HG03159 (cell line): ENCODE data around the gene WDR82.
A peak's percentile ranks its signal among the peaks of the same experiment; 100 is the strongest.

Source experiments
- ATAC-seq: cut with Tn5 transposase; IDR thresholded peaks from one replicate; pipeline ENCODE4 v1.9.1; 2021; ENCODE audit warnings: mild to moderate bottlenecking, moderate library complexity; ENCODE audit not compliant: unreplicated experiment

The WDR82 gene

DNA sequence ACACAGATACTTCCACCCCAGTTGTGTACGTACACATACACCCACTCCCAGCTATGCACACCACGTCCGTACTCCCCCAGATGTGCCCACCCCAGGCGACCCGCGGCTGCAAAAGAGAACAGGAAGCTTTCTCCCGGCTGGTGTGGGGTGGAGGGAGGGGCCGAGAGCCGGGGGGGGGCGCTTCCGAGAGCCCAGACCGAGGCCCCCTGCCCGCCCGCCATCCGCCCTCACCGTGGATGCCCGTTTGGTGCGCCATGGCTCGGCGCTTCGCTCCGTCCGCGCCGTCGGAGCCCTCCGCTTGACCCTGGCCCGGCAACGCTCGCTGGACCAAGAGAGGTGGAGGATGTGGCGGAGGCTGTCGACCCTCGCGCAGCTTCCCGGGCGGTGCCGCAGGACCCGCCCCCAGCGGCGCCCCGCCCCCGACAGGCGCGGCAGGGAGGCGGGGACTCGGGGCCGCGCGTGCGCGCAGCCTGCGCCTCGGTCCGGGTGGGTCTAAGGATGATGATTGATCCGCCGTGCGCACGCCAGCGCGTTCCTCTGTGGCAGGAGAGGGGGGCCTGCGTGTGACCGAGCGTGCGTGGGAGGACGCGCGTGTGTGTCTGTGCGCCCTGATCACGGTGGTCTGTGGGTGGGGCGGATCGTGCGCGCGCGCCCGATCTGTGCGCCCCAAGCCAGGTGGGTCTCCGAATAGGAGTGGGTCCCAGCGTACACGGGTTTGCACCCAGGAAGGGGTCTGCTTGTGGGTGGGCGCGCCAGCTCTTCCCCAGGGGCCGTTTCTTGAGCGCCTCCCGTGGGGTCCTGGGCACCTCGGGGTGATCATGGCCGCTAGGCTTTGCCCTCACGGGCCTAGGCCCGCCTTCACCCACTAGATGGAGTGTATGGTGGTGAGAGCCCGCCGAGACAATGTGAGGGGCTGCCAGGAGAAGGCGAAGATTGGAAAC is 39.4 kb downstream of the WDR82 start, which contains the start of gene TWF2:
Gene TWF2 (minus strand): TSS at position 398 of the 941 bp plus-strand sequence. CDS start 142 bp downstream, at position 256.
- peak; percentile 79 for ATAC-seq

DNA sequence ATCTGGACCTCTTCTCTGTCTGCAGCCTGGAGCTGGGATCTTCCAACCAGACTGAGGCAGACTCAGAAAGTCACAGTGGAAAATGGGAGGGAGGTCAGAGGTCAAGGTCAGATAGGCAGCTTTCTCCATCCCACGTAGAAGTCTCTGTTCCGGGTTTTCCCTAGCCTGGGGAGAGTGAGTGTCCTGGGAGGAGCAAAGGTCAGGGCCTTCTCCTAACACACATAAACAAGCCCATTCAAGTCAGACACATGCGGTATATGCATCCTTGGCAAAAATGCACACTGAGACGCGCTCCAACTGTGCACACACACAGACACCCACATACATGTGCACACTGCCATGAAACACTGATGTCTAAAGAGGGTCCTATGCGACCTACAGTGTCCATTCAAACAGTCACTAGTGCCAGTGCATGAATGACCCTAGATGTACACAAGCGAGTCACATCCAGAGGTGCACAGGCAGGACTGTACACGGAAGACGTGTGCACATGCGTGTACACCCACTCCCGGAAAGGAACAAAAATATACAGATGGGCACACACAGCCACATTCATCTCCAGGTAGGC is 40.2 kb downstream of the WDR82 start:
- no peak for ATAC-seq

DNA sequence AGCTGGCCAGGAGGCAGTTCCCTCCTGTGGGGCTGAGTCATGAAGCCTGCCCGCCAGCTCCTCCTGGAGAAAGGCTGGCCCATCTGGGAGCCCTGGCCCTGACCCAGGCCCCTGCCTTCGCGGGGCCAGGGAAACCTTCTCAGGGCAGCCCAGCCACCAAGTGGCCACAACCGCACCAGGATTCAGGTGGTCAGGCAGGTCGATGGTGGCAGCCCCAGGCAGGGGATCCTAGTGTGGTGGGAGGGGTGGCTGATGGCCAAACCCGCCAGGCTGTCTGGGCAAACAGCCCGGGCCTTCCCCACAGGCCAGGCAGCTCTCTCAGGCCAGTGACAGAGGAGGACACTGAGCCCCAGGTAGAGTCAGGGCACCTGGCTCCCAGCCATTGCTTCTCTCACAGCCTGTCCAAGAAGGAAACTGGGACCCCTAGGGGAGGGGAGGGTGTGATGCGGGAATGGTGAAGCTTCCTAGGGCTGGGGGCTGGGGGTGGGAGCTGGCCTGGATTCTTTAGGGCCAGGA is 40.7 kb downstream of the WDR82 start:
- ATAC-seq: no peak

DNA sequence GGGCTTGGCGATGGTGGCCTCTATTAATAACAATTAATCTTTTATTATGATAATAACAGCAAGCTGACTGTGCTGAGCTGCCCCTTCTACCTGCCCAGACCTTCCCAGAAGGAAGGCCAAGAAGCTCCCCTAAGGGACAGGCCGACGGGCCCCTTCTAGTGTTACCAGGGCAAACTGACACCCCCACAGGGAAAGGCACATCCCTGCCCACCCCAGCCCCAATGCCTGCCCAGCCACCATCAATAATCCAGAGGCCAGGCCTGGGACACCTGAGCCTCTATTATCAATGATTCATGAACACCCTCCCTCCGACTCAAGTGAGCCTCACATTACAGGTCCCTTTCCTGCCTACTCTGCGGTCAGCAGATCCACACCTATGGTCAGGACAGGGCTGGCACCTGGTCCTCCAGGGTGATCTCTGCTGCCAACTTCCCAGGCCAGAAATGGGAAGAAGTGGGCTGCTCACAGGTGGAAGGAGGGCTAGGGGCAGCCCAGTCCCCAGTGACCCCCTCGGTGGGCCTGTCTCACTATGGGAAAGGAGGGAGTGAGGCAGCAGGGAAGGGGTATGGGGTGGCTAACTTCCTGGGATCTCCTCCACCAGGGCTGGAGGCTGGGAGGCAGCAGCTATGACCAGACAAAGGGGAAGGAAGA is 41.3 kb downstream of the WDR82 start:
- no peak for ATAC-seq

DNA sequence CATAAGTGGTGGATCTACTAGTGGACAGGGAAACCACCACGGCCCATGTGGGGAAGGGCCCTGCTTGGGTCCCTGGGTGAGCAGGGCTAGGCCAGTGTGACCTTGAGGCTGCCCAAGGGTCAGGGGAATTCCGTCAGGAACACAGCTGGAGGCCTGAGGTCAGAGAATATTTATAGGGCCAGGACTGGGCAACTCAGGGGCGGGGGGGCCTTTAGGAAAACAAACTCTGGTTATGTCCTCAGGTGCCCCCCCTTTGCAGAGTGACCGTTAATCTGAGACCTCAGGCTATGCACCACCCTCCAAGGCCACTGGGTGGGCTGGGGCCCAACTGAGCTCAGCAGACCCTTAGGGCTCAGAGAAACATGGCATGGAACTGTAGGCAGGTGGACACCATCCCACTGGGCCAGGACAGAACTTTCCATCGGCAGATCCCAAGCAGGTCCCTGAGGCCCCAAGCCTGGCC is 42.0 kb downstream of the WDR82 start:
- no peak for ATAC-seq

DNA sequence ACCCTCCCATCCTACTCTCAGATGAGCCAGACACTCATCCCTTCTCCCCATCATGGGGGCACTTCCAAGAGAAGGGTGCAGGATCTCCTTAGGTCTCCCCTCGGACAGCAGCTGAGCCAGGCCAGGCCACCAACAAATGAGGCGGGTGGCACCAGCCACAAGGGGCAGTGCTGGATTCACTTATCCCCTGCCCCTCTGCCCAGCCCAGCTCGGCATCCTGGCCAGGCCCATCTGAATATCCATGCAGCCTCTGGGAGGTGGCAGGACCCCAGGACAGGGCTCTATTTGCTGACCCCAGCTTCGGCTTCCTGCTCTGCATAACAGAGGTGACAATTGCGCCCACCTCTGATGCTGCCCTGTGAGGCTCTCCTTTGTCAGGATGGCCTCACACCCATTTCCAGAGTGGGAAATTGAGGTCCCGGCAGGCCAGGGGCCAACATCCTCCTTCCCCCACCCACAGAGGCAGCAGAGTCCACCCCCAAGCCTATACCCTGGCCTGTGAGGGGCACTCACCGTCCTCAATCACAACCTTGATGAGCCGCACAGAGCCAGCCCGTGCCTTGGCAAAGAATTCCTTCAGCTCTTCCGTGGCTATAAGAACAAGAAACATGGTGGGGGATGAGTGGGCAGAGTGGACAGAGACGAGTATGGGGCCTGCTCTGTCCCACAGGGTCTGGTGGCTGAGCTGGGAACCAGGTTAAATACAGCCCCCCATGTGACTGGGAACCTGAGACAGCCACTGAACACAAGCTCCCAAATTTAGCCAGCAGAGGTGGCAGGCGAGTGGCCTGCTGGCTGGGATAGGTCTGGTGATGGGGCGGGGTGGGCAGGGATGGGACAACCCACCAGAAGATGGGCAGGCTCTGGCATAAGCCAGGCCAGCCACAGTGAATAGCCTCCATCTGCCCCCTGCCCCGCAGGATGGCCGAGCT is 43.7 kb downstream of the WDR82 start:
- no peak for ATAC-seq

DNA sequence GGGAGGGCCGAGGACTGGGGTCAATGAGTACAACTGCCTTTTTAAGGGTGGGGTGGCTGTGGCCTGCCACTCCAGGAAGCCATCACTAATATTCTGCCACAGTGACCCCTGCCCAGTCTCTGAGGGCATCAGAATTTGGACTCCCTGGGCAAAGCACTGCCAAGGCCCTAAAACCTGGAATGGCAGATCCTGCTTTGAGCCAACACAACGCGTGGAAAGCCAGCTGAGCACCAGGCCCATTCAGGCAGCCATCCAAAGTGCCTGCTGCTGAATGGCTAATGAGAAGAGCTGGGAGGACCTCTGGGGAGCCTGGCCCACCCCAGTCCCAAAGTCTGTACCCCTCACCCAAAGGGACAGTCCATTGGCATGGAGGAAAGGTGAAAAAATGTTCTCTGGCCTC is 44.5 kb downstream of the WDR82 start:
- no peak for ATAC-seq

DNA sequence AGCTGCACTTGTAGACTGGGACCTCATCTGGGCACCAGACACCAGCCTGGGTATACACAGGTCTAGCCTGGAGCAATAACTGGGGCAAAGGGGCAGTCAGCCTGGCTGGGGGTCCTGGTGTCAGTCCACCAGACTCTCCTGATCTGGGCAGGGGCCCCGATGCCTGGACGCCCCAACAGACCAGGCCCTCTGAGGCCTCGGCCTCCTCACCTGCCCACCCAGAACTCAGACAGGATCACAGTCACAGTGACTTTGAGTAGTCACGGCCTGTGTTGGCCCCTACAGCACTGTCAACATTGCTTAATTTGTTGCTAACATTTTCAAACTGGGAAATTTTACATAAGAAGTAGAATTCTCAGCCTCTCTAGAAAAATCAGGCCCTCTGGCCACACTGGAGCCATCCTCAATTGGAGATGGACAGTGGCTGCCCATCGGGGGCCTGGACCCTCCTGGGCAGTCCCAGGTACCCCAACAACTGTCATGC is 45.3 kb downstream of the WDR82 start:
- ATAC-seq: no peak

DNA sequence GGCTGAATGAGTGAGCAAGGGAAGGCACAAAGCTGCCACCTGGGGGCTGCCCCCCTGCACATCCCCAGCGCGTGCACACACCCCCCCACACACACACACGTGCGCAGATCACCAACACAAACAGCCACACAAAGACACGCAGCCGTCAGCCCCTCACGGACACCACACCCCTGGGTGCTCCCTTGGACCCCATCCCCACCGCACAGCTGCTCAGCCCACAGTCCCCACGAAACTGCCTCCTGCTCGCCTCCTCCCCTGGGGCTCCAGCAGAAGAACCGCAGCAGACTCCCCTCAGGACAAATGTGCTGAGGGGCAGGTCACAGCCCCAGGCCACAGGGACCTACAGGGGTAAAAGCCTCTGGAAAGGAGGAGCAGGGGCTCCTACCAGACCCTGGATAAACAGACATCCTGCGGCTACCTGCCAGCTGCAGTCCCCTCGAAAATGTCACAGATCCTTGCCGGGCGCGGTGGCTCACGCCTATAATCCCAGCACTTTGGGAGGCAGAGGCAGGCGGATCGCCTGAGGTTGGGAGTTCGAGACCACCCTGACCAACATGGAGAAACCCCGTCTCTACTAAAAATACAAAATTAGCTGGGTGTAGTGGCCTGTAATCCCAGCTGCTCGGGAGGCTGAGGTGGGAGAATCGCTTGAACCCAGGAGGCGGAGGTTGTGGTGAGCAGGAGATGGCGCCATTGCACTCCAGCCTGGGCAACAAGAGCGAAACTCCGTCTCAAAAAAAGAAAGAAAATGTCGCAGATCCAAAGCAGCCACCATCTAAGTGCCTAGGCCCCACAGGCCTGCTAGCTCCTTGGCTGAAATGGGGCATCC is 46.0 kb downstream of the WDR82 start:
- ATAC-seq: no peak

DNA sequence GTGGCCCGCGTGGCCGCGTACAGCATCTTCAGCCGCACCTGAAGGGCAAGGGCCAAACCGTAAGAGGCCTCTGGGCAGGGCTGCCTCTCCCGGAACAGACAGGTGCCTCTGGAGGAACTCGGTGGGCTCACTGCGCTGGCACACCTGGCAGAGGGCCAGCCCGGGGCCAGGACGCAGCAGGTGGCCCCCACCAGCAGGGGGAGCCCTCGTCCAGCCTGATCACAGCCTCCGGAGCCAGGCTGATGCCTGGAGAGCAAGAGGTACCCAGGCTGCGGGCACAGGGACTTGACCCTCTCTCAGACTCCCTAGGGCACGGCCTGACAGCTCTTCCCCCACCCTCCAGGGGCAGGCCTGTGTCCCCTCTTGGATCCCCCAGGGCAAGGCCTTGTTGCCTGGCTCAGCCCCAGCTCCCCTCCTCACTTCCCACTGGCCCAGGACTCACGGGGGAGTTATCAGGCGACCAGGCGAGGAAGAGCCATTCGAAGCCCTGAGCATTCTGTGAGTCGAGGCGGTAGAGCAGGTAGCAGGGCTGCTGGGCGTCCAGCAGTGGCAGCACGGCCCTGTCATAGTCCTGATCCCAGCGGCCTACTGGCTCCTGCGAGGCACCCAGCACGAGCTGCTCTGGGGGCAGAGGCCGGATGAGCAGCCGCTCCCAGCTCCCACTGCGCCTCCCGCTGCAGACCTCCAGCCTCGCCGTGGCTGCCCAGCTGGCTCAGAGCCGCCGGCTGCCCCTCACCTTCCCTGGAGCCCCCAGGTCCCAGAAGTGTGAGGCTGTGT is 46.8 kb downstream of the WDR82 start:
- no peak for ATAC-seq

DNA sequence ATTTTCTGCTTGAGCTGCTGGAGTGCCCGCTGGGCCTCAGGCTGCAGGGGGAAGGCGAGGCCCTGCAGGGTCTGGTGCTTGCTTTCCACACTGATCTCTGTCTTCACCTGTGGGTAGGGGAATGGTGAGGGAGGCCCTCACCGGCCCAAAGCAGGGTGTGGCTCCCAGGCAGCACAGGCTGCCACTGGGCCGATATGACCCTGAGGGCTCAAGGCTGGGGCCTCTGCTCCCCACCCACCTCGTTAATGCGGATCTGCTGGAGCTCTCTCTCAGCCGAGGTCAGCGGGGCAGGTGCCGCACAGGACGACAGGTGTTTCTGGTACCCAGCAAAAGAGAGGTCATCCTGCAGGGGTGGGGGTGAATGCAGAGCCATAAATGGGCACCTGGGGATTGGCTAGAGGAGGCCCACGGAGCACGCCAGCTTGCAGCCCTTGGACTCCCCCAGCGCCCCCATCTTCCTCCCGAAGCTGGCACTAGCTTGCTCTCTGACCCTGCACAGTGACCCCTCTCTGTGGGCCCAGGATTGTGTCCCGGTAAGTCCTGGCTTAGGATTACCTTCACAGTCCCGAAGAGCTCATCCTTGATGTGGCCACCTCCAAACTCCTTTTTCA is 47.5 kb downstream of the WDR82 start:
- no peak for ATAC-seq

DNA sequence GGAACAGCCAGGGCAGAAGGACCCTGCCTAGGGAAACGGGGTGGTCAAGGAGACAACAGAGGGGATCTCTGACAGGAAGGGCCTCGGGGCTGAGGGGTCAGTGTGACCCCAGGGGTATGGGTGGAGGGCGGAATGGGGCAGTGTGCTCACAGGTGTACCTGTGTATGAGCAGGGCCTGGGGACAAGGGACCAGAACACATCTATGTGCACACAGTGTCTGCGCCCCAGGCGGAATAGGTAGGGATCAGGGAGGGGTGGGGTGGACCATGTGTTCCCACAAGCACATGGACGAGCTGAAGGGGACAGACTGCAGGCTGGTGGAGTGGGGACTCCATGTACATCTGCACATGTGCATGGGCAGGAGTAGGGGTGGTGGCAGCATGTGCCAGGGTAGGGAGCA is 48.0 kb downstream of the WDR82 start:
- no peak for ATAC-seq

DNA sequence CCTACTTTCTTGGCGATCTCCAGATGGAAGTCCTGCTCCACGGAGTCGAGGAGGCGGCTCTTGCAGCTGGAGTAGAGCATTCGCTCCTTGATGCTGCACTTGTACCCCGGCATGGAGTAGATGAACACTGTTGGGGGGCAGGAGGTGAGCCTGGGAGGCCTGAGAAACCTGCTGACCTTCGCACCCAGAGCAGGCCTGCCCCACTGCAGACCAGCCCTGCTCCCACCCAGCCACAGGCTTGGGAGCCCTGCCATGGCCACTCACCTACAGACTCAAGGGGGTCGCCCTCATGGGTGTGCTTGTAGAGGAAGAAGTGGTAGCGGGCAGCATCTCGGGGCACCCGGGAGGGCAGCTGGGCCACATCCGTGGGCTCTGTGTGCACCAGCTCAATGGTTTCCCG is 48.8 kb downstream of the WDR82 start:
- ATAC-seq: no peak

DNA sequence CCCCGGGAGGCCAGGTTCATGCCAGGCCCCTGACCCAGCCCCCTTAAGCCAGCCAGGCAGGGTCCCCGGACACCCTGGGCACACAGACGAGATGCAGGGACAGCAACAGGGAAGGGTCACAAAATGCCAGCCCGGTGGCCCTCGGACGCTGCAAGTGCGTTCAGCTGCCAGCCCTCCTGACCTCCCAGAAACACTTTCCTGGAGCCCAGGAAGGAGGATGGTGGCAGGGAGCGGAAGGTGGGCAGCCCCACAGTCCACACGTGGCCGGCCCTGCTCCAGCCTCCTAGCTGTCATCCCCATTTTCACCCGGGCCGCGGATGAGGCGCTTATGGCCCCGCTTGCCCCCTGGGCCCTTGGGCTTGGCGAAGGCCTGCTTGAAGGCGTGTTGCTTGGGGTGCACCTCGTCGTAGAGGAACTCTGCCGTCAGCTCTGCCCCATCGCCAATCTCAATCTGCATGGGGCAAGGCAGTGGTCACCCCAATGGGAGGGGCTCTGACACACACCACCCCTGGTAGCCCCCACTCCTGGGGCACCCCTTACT is 49.6 kb downstream of the WDR82 start:
- ATAC-seq: no peak

DNA sequence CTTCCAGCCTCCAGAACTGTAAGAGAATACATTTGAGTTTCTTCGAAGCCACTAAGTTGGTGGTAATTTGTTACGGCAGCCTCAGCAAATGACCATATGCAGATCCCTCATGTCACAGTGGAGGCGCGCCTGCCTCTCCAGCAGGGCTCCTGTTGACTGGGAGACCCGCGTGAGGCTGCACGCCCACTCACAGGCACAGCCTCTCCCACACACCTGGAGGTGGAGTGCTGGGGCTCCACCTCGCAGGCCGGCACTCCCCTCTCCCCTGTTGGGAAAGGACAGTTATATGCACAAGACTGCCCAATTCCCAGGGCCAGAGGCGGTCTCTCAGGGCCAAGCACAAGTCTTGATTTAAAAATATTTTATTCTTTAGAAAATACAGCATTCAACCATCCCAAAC is 50.2 kb downstream of the WDR82 start:
- ATAC-seq: no peak

DNA sequence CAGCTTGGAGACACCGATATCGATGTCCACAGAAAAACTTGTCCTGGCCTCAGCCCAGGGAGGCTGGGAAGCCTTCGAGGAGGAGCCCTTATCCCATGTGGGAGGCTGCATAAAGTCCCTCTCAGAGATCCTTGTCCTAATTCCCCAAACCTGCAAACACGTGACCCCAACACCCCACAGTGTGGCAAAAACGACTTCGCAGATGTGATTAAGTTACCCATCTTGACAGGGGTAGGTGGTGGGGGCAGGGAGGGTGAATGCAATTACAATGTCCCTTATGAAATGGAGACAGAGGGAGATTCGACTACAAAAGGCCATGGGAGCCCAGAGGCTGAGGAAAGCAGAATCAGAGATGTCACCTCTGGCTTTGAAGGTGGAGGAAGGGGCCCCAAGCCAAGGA is 50.7 kb downstream of the WDR82 start:
- no peak for ATAC-seq

DNA sequence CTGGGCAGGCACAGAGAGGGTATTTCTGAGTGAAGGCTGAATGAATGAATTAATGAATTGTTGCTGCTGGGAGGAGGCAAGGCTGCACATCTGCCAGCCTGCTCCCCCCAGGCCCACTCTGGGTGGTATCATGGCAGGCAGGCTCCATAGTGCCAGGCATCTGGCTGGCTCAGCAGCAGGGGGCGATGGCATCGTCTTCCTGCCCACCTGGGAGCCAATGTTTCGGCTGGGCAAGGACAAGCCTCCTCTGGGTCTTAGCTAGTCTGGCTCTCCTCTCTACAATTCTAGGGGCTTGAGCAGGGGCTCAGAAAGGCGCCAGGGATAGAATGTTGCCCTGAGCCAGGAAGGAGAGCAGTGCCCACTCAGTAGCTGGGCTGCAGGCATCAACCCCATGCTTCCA is 51.3 kb downstream of the WDR82 start:
- ATAC-seq: no peak

DNA sequence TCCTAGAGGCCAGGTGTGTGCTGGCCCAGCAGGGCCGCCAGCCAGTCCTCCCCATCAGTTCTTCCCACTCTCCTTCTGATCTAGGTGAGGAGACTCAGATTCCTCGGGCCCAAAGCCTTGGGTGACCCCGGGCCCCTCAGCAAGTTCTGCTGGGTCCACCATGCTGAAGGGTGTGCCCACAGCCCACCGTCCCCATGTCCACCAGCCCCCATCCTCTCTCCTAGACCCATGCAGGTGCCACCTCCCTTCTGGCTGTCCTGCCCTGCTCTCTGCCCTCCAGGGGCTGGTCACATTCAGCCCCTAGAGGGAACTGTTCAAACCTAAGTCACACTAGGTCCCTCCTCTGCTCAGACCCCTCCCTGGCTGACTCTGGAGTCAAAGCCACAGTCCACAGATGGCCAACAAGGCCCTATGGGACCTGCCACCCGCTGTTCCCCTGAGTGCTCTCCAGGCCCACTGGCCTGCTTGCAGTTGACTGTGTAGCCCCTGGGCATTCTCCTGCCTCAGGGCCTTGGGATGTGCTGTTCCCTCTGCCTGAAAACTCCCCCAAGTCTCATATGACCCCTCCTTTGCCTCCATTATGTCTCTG is 52.1 kb downstream of the WDR82 start:
- ATAC-seq: no peak
